ENCODE results near the gene ATRN.

Gene ATRN

DNA sequence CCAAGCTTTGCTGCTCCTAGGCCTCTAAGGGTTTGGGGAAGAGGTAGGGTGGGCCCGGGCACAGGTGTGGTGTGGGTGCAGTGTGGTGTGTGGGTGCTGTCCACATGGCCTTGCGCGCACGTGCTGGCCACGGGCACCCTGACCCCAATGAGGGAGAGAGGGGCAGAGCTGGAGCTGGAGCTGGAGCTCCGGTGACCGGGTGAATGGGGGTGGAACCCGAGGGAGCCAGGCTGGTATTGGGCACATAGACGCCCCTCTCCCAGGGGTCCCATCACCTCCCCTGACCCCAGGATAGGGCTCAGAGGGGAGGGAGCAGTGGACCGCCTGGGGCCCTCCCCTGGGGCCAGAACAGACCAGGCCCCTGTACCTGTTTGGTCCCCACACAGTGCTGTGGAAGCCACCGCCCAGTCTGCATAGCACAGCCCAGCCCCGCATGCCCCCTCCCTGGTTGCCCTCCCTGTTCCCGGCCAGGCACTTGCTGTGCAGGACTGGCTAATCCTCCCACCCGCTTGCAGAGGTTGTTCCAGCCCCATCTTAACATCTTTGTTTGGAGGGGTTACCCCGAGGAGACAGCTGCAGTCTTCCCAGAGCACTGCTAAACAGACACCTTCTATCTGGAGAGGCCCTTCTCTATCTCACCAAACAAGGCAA lies 210.0 kb downstream of the ATRN start:
- TF ChIP-seq, protein P1, sequence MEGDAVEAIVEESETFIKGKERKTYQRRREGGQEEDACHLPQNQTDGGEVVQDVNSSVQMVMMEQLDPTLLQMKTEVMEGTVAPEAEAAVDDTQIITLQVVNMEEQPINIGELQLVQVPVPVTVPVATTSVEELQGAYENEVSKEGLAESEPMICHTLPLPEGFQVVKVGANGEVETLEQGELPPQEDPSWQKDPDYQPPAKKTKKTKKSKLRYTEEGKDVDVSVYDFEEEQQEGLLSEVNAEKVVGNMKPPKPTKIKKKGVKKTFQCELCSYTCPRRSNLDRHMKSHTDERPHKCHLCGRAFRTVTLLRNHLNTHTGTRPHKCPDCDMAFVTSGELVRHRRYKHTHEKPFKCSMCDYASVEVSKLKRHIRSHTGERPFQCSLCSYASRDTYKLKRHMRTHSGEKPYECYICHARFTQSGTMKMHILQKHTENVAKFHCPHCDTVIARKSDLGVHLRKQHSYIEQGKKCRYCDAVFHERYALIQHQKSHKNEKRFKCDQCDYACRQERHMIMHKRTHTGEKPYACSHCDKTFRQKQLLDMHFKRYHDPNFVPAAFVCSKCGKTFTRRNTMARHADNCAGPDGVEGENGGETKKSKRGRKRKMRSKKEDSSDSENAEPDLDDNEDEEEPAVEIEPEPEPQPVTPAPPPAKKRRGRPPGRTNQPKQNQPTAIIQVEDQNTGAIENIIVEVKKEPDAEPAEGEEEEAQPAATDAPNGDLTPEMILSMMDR (IDR thresholded peaks at IDR 0.05; ENCODE audit: unreplicated experiment in 3 of 3) = no peak
- Mint-ChIP-seq H3K4me3 (peak overlapping the region; percentile 79 to 88 (median 79)), H3K36me3 (ENCODE audit: low read depth) (no peaks in the 10 kb centered on the region), H3K4me1 (peaks cover 62% of the 10 kb centered on the region), H3K27ac (peak overlapping the region; percentile 41 to 96 (median 91)), H3K9me3 (no peaks in the 10 kb centered on the region), H3K27me3 (ENCODE audit: low read depth) (peaks cover 31% of the 10 kb centered on the region)

DNA sequence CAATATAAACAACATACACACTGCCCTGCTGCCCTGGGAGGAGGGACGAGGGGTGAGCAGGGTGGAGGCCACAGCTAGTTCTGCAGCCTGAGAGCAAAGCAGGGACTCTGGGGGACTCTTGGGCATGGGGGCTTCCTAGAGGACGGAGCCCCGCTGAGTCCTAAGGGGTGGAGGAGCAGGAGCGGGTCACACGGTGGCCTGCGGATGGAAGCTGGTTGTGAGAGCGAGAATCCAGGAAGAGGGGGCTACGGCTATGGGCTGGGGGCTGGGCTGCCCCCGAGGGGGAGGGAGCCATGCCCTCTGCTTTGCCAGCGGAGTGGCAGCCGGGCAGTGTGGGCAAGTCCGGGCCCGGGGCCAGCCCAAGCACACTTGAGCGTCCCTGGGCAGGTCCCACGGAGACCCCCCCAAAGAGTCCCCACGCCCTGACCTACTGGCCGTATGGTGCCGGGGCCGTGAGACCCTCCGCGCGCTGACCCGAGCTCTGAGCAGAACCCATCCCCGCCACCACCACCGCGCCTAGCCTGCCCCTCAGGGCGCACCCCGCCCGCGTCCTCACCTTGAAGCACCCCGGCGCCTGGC lies 210.6 kb downstream of the ATRN start:
- no peaks in the 10 kb centered on the region for H3K36me3 Mint-ChIP-seq (ENCODE audit: low read depth)
- peak overlapping the region; percentile 79 to 88 (median 79) for H3K4me3 Mint-ChIP-seq
- peaks cover 26% of the 10 kb centered on the region for H3K27me3 Mint-ChIP-seq (ENCODE audit: low read depth)
- TF ChIP-seq, protein P1 (IDR thresholded peaks at IDR 0.05; ENCODE audit: unreplicated experiment in 3 of 3) = no peak
- H3K9me3 Mint-ChIP-seq = no peaks in the 10 kb centered on the region
- peak overlapping the region; percentile 41 to 96 (median 85) for H3K27ac Mint-ChIP-seq
- peaks cover 67% of the 10 kb centered on the region for H3K4me1 Mint-ChIP-seq

DNA sequence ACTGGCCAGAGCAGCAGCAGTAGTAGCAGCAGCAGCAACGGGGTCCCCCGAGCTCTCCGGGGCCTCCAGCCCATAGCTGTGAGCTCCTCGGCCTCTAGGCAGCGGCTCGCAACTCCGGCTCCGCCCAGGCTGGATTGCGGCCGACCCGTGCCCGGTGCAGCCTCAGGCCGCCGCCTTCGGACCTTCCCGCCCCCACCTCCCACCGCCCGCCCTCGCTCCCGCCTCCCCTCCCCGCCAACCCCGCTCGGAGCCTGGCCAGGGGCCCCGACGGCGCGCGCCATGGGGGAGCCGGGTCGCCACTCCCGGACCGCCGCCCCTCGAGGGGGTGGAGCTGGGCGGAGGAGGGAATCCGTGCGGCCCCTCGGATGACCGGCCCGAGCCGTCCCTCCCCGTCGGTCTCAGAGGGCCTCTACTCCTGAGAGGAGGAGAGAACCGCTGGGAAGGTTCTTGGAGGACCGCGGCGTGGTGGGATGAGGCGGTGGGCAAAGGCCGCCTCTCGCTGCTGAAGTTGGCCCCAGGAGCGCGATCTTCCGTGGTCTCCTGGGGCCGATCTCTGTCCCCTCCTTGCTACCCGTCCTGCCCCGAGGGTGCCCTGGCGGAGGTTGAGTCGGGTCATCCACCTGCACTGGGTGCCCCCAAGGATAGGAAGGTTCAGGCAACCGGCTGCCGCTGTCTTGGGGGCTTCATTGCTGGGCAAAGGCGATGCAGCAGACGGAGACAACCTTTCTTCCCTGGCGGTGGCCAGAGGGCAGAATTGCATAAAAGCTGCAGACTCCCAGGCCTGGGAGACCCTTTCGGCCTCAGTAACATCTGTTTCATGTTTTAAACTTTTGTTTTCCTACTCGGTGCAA lies 211.3 kb downstream of the ATRN start, which contains the start of gene ADAM33:
ADAM33 (minus strand) TSS at position 80 of the 851 bp plus-strand sequence; CDS start at position 74, 6 bp downstream.
- H3K27me3 Mint-ChIP-seq (ENCODE audit: low read depth) = peaks cover 21% of the 10 kb centered on the region
- peak within 1 kb of the TSS; percentile 79 to 88 (median 79) for H3K4me3 Mint-ChIP-seq
- H3K36me3 Mint-ChIP-seq (ENCODE audit: low read depth) = no peaks in the 10 kb centered on the region
- no peaks in the 10 kb centered on the region for H3K9me3 Mint-ChIP-seq
- peak within 1 kb of the TSS; percentile 41 to 96 (median 85) for H3K27ac Mint-ChIP-seq
- peaks cover 67% of the 10 kb centered on the region for H3K4me1 Mint-ChIP-seq
- TF ChIP-seq, protein P1 (IDR thresholded peaks at IDR 0.05; ENCODE audit: unreplicated experiment in 3 of 3) = no peak

DNA sequence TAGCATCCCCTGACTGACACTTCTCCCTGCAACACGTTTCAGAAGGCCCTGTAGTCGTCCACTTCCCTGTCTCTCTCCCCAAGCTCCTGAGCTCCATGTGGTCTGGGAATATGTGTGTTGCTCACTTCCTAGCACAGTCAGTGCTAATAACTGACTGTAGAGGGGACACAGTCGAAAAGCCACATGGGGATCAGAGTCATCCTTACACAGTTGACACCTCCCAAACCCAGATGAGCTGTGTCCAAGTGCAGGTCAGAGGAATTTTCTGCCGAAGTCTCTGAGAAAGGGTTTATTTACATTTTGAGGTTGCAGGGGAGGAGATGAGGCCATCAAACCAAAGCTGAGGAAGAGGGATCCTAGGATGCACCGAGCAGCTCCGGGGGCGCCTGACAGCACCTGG lies 214.5 kb downstream of the ATRN start:
- peak overlapping the region in 2 of 3 experiments; percentile 10 to 18 for H3K27ac Mint-ChIP-seq
- no peaks in the 10 kb centered on the region for H3K36me3 Mint-ChIP-seq (ENCODE audit: low read depth)
- H3K4me3 Mint-ChIP-seq = peak overlapping the region in 2 of 3 experiments; percentile 10 to 42
- peaks cover 52% of the 10 kb centered on the region for H3K4me1 Mint-ChIP-seq
- TF ChIP-seq, protein P1 (IDR thresholded peaks at IDR 0.05; ENCODE audit: unreplicated experiment in 3 of 3) = no peak
- H3K27me3 Mint-ChIP-seq (ENCODE audit: low read depth) = peaks cover 21% of the 10 kb centered on the region
- H3K9me3 Mint-ChIP-seq = no peaks in the 10 kb centered on the region

- peaks cover 44% of the 10 kb centered on the region for H3K4me1 Mint-ChIP-seq
- peaks cover 15% of the 10 kb centered on the region for H3K27me3 Mint-ChIP-seq (ENCODE audit: low read depth)
- TF ChIP-seq, protein P1 (IDR thresholded peaks at IDR 0.05; ENCODE audit: unreplicated experiment in 3 of 3) = peak in 1 of 3 experiments; percentile 1
- no peaks in the 10 kb centered on the region for H3K9me3 Mint-ChIP-seq
- no peaks in the 10 kb centered on the region for H3K36me3 Mint-ChIP-seq (ENCODE audit: low read depth)
- peak overlapping the region in 1 of 3 experiments; percentile 33 for H3K4me3 Mint-ChIP-seq
- peak overlapping the region; percentile 8 to 92 (median 72) for H3K27ac Mint-ChIP-seq
Observed at GRCh38 chr20:3686421-3686820, 215.6 kb downstream of the ATRN start.

All from nephron (organoid).